ENCODE results near the gene TAS2R43.
"Not testable (repeated sequence)": the region's sequence is repeated elsewhere in the genome, so short reads cannot be mapped to it uniquely, and the experiment has no call there.

Gene TAS2R43

GRCh38 chr12:11059041-11059440 lies 33.1 kb downstream of the TAS2R43 start:
- FAIRE-seq: no peak

GRCh38 chr12:11055306-11055705 lies 36.8 kb downstream of the TAS2R43 start:
- FAIRE-seq: no peak

GRCh38 chr12:11049806-11050531 lies 42.1 kb downstream of the TAS2R43 start:
- not testable (repeated sequence) for FAIRE-seq

- not testable (repeated sequence) for FAIRE-seq
These were observed 50.7 kb downstream of the TAS2R43 start for GRCh38 chr12:11041366-11041765.
